ENCODE data around the gene GAL3ST3. TPM values are rescaled to one million over a fixed set of nuclear protein-coding genes. Genes with fewer than 3 reads are reported as not detected.
A peak's percentile ranks its signal among the peaks of the same experiment; 100 is the strongest.

Gene GAL3ST3
- total RNA-seq, 1 donor = not detected

- Histone ChIP-seq H3K27ac (ENCODE audit: low read depth, low read length) (no peak overlapping the region), H3K4me2 (ENCODE audit: insufficient read depth, low read length) (no peak overlapping the region), H3K9me3 (ENCODE audit: low read depth, low read length) (no peaks in the 10 kb centered on the region), H3K4me3 (ENCODE audit: insufficient read depth, low read length) (no peak overlapping the region), H3K79me2 (ENCODE audit: insufficient read depth, low read length) (peaks cover 8% of the 10 kb centered on the region), H3K27me3 (ENCODE audit: insufficient read depth, low read length) (no peaks in the 10 kb centered on the region), H3K4me1 (ENCODE audit: insufficient read depth, low read length) (peaks cover 12% of the 10 kb centered on the region), H4K20me1 (ENCODE audit: insufficient read depth, low read length) (no peaks in the 10 kb centered on the region), H2AFZ (ENCODE audit: low read length) (peak overlapping the region; percentile 81), H3K36me3 (ENCODE audit: insufficient read depth, low read length) (peaks cover 13% of the 10 kb centered on the region)
- TF ChIP-seq CTCF (IDR thresholded peaks at IDR 0.05; ENCODE audit: extremely low read depth, low read depth, low read length) = no peak
- peak; percentile 71 for DNase-seq (ENCODE audit: insufficient read length, low spot score, missing footprints)
These were observed 40.4 kb downstream of the GAL3ST3 start for GRCh38 chr11:66008468-66009101.

GRCh38 chr11:66008095-66008467 is 40.9 kb downstream of the GAL3ST3 start:
- Histone ChIP-seq H3K36me3 (ENCODE audit: insufficient read depth, low read length) (peaks cover 13% of the 10 kb centered on the region), H3K9me3 (ENCODE audit: low read depth, low read length) (no peaks in the 10 kb centered on the region), H3K27ac (ENCODE audit: low read depth, low read length) (no peak overlapping the region), H3K79me2 (ENCODE audit: insufficient read depth, low read length) (peaks cover 13% of the 10 kb centered on the region), H2AFZ (ENCODE audit: low read length) (no peak overlapping the region), H3K27me3 (ENCODE audit: insufficient read depth, low read length) (no peaks in the 10 kb centered on the region), H3K4me1 (ENCODE audit: insufficient read depth, low read length) (peaks cover 13% of the 10 kb centered on the region), H4K20me1 (ENCODE audit: insufficient read depth, low read length) (no peaks in the 10 kb centered on the region), H3K4me3 (ENCODE audit: insufficient read depth, low read length) (no peak overlapping the region), H3K4me2 (ENCODE audit: insufficient read depth, low read length) (no peak overlapping the region)
- TF ChIP-seq CTCF (IDR thresholded peaks at IDR 0.05; ENCODE audit: extremely low read depth, low read depth, low read length) = no peak
- peak; percentile 60 for DNase-seq (ENCODE audit: insufficient read length, low spot score, missing footprints)

- peaks cover 12% of the 10 kb centered on the region for H3K4me1 ChIP-seq (ENCODE audit: insufficient read depth, low read length)
- no peak overlapping the region for H3K4me3 ChIP-seq (ENCODE audit: insufficient read depth, low read length)
- no peak for TF ChIP-seq CTCF (IDR thresholded peaks at IDR 0.05; ENCODE audit: extremely low read depth, low read depth, low read length)
- H3K79me2 ChIP-seq (ENCODE audit: insufficient read depth, low read length) = peaks cover 18% of the 10 kb centered on the region
- no peak overlapping the region for H2AFZ ChIP-seq (ENCODE audit: low read length)
- H3K4me2 ChIP-seq (ENCODE audit: insufficient read depth, low read length) = no peak overlapping the region
- peak; percentile 66 for DNase-seq (ENCODE audit: insufficient read length, low spot score, missing footprints)
- H3K36me3 ChIP-seq (ENCODE audit: insufficient read depth, low read length) = peaks cover 13% of the 10 kb centered on the region
- no peaks in the 10 kb centered on the region for H3K27me3 ChIP-seq (ENCODE audit: insufficient read depth, low read length)
- H3K27ac ChIP-seq (ENCODE audit: low read depth, low read length) = no peak overlapping the region
- no peaks in the 10 kb centered on the region for H3K9me3 ChIP-seq (ENCODE audit: low read depth, low read length)
- no peaks in the 10 kb centered on the region for H4K20me1 ChIP-seq (ENCODE audit: insufficient read depth, low read length)
These were observed 41.7 kb downstream of the GAL3ST3 start for GRCh38 chr11:66007201-66007634.

- H3K79me2 ChIP-seq (ENCODE audit: insufficient read depth, low read length) = peaks cover 19% of the 10 kb centered on the region
- no peaks in the 10 kb centered on the region for H3K27me3 ChIP-seq (ENCODE audit: insufficient read depth, low read length)
- no peak for TF ChIP-seq CTCF (IDR thresholded peaks at IDR 0.05; ENCODE audit: extremely low read depth, low read depth, low read length)
- no peak for DNase-seq (ENCODE audit: insufficient read length, low spot score, missing footprints)
- no peaks in the 10 kb centered on the region for H4K20me1 ChIP-seq (ENCODE audit: insufficient read depth, low read length)
- no peak overlapping the region for H3K4me2 ChIP-seq (ENCODE audit: insufficient read depth, low read length)
- H3K9me3 ChIP-seq (ENCODE audit: low read depth, low read length) = no peaks in the 10 kb centered on the region
- H2AFZ ChIP-seq (ENCODE audit: low read length) = no peak overlapping the region
- no peak overlapping the region for H3K4me3 ChIP-seq (ENCODE audit: insufficient read depth, low read length)
- H3K27ac ChIP-seq (ENCODE audit: low read depth, low read length) = no peak overlapping the region
- peaks cover 12% of the 10 kb centered on the region for H3K4me1 ChIP-seq (ENCODE audit: insufficient read depth, low read length)
- peaks cover 13% of the 10 kb centered on the region for H3K36me3 ChIP-seq (ENCODE audit: insufficient read depth, low read length)
These were observed 42.1 kb downstream of the GAL3ST3 start for GRCh38 chr11:66006891-66007176.

All from osteoblast (primary cell).